H1 (cell line): Measurements from ENCODE around the gene TRIM29. TPM values are rescaled to one million over a fixed set of nuclear protein-coding genes. Genes with fewer than 3 reads are reported as not detected.

ENCODE experiments used
- CTCF ChIA-PET: fragments of 300-600 bp; sonication (Branson Sonifier 250); formaldehyde crosslinking; loops from one replicate; lab custom pipeline; 2021; ENCODE audit not compliant: partially characterized antibody; lab: Charles Lee
- POLR2A ChIA-PET: fragments of 300-600 bp; sonication (Branson Sonifier 250); formaldehyde crosslinking; loops from one replicate; lab custom pipeline; 2021; ENCODE audit warnings: inconsistent platforms; ENCODE audit not compliant: partially characterized antibody; lab: Charles Lee
- DNase-seq, 2 experiments: peaks; one replicate each; pipeline versions ENCODE4 v3.0.0 to v3.0.0-alpha.2; 2010 to 2022; ENCODE audit warnings: low spot score in 2 of 2, low read depth in 1 of 2, mixed read lengths in 1 of 2
- FAIRE-seq: peaks from 2 replicates; lab custom pipeline; 2011; peaks lifted over from hg19 to GRCh38; lab: Jason Lieb, UNC
- H2AFZ ChIP-seq: 2 replicates; pipeline ENCODE4 v1.8.1; 2012; ENCODE audit warnings: low read length, inconsistent platforms
- H2AK5ac ChIP-seq: 2 replicates; pipeline ENCODE4 v1.6.1; 2013; ENCODE audit warnings: low read depth, low read length
- H2BK120ac ChIP-seq: replicated peaks from 2 replicates; pipeline ENCODE3; 2013; ENCODE audit warnings: low read depth, low read length, inconsistent platforms
- H2BK12ac ChIP-seq: 2 replicates; pipeline ENCODE4 v1.6.1; 2013; ENCODE audit warnings: low read depth, low read length
- H2BK15ac ChIP-seq: 2 replicates; pipeline ENCODE4 v1.6.1; 2013; ENCODE audit warnings: low read length
- H2BK20ac ChIP-seq: 2 replicates; pipeline ENCODE4 v1.6.1; 2013; ENCODE audit warnings: low read length
- H2BK5ac ChIP-seq: 2 replicates; pipeline ENCODE4 v1.6.1; 2013; ENCODE audit warnings: low read depth, low read length
- H3K14ac ChIP-seq: 2 replicates; pipeline ENCODE4 v1.6.1; 2013; ENCODE audit warnings: inconsistent platforms; ENCODE audit not compliant: insufficient read length
- H3K18ac ChIP-seq: 2 replicates; pipeline ENCODE4 v1.6.1; 2013; ENCODE audit warnings: low read length; ENCODE audit errors: extremely low read depth
- H3K23ac ChIP-seq: 2 replicates; pipeline ENCODE4 v1.6.1; 2013; ENCODE audit warnings: inconsistent platforms; ENCODE audit not compliant: insufficient read length
- H3K23me2 ChIP-seq: 2 replicates; pipeline ENCODE4 v1.6.1; 2013; ENCODE audit warnings: low read depth, low read length
- H3K27ac ChIP-seq: 2 replicates; pipeline ENCODE4 v1.6.1; 2011; ENCODE audit warnings: low read depth, low read length, inconsistent platforms
- H3K27me3 ChIP-seq, 4 experiments: replicated peaks in 1 of 4; 1 replicate in 1 of 4; 2 replicates in 3 of 4; pipeline versions ENCODE4 v1.6.1 to v1.8.1; 2011 to 2013; ENCODE audit warnings: low read length in 3 of 4, mild to moderate bottlenecking in 3 of 4, inconsistent platforms in 2 of 4, mixed read lengths in 2 of 4, moderate library complexity in 1 of 4; ENCODE audit not compliant: control insufficient read depth in 3 of 4, insufficient read depth in 3 of 4; ENCODE audit errors: extremely low read depth in 1 of 4
- H3K36me3 ChIP-seq, 4 experiments: 2 replicates each; pipeline versions ENCODE4 v1.6.1 to v1.8.1; 2011 to 2013; ENCODE audit warnings: mild to moderate bottlenecking in 4 of 4, low read length in 3 of 4, moderate library complexity in 2 of 4, control low read depth in 1 of 4, inconsistent platforms in 1 of 4; ENCODE audit not compliant: insufficient read depth in 4 of 4, control insufficient read depth in 2 of 4
- H3K4ac ChIP-seq: replicated peaks from 2 replicates; pipeline ENCODE3; 2013; ENCODE audit warnings: low read length, low read depth, mixed read lengths, inconsistent platforms; ENCODE audit not compliant: insufficient read length
- H3K4me1 ChIP-seq, 4 experiments: replicated peaks in 1 of 4; 1 replicate in 1 of 4; 2 replicates in 3 of 4; pipeline versions ENCODE4 v1.6.1 to v1.8.1; 2011 to 2013; ENCODE audit warnings: low read length in 3 of 4, inconsistent platforms in 2 of 4, mixed read lengths in 1 of 4; ENCODE audit not compliant: insufficient read depth in 4 of 4, control insufficient read depth in 3 of 4
- H3K4me2 ChIP-seq, 2 experiments: 2 replicates each; pipeline versions ENCODE4 v1.6.1 to v1.8.1; 2011 to 2013; ENCODE audit warnings: low read depth in 2 of 2, low read length in 2 of 2, control low read depth in 1 of 2, inconsistent platforms in 1 of 2, mild to moderate bottlenecking in 1 of 2; ENCODE audit not compliant: insufficient read depth in 1 of 2
- H3K4me3 ChIP-seq, 4 experiments: fragments of 200-600, 300-600 bp in 1 of 4; sonication (generic), shearing (Covaris generic), sonication (Bioruptor Twin) in 1 of 4; 2 replicates each; pipeline versions ENCODE4 v1.5.1 to v1.8.1; 2011 to 2016; ENCODE audit warnings: low read length in 4 of 4, low read depth in 3 of 4, control low read depth in 2 of 4, inconsistent platforms in 2 of 4, mild to moderate bottlenecking in 2 of 4, mixed read lengths in 1 of 4, moderate library complexity in 1 of 4; ENCODE audit not compliant: insufficient read depth in 2 of 4; ENCODE audit errors: extremely low read depth in 1 of 4
- H3K56ac ChIP-seq: replicated peaks from 2 replicates; pipeline ENCODE3; 2013; ENCODE audit warnings: low read depth, mild to moderate bottlenecking, mixed read lengths, low read length, inconsistent platforms; ENCODE audit not compliant: insufficient read length
- H3K79me1 ChIP-seq: 2 replicates; pipeline ENCODE4 v1.6.1; 2013; ENCODE audit warnings: low read depth, low read length, control low read depth
- H3K79me2 ChIP-seq, 2 experiments: 2 replicates each; pipeline versions ENCODE4 v1.6.1 to v1.8.1; 2012 to 2013; ENCODE audit warnings: low read length in 2 of 2, mild to moderate bottlenecking in 2 of 2, inconsistent platforms in 1 of 2; ENCODE audit not compliant: insufficient read depth in 2 of 2, control insufficient read depth in 1 of 2
- H3K9ac ChIP-seq, 4 experiments: replicated peaks in 1 of 4; 1 replicate in 1 of 4; 2 replicates in 3 of 4; pipeline versions ENCODE4 v1.6.1 to v1.8.1; 2011 to 2013; ENCODE audit warnings: low read depth in 3 of 4, low read length in 3 of 4, control low read depth in 2 of 4, mild to moderate bottlenecking in 2 of 4, moderate library complexity in 2 of 4, inconsistent platforms in 1 of 4; ENCODE audit errors: extremely low read depth in 1 of 4
- H3K9me3 ChIP-seq, 2 experiments: 2 replicates each; pipeline versions ENCODE4 v1.6.1 to v1.8.1; 2012 to 2013; ENCODE audit warnings: mild to moderate bottlenecking in 2 of 2, moderate library complexity in 2 of 2, control low read depth in 1 of 2, inconsistent platforms in 1 of 2, low read depth in 1 of 2, low read length in 1 of 2, mixed read lengths in 1 of 2; ENCODE audit not compliant: insufficient read depth in 2 of 2
- H4K20me1 ChIP-seq, 2 experiments: replicated peaks in 1 of 2; 2 replicates each; pipeline versions ENCODE3 to v1.8.1; 2011 to 2013; ENCODE audit warnings: inconsistent platforms in 2 of 2, low read length in 2 of 2, mild to moderate bottlenecking in 1 of 2; ENCODE audit not compliant: insufficient read depth in 2 of 2, control insufficient read depth in 1 of 2
- H4K5ac ChIP-seq: 2 replicates; pipeline ENCODE4 v1.6.1; 2013; ENCODE audit warnings: low read length, low read depth, mixed read lengths, inconsistent platforms; ENCODE audit not compliant: insufficient read length
- H4K8ac ChIP-seq: 2 replicates; pipeline ENCODE4 v1.8.0; 2013; ENCODE audit warnings: mild to moderate bottlenecking, moderate library complexity, low read length, inconsistent platforms; ENCODE audit not compliant: insufficient read depth; ENCODE audit errors: extremely low read depth
- H4K91ac ChIP-seq: replicated peaks from 2 replicates; pipeline ENCODE3; 2013; ENCODE audit warnings: low read length, mixed read lengths, inconsistent platforms; ENCODE audit not compliant: insufficient read length
- BCL11A ChIP-seq, 2 experiments: IDR thresholded peaks; one replicate each; pipeline ENCODE4 v1.6.1; 2011; ENCODE audit warnings: low read depth in 2 of 2, low read length in 2 of 2, mild to moderate bottlenecking in 2 of 2
- CBX8 ChIP-seq: fragments of 300-800, 300-1000 bp; sonication (generic); IDR thresholded peaks from 2 replicates; pipeline ENCODE4 v1.7.1; 2016; ENCODE audit warnings: low read depth, low read length, borderline replicate concordance
- FOSL1 ChIP-seq: IDR thresholded peaks from 2 replicates; pipeline ENCODE4 v1.6.1; 2011; ENCODE audit warnings: mild to moderate bottlenecking, low read depth, low read length, moderate library complexity; ENCODE audit not compliant: insufficient read depth
- GABPA ChIP-seq: IDR thresholded peaks from 2 replicates; pipeline ENCODE4 v1.6.1; 2011; ENCODE audit warnings: mild to moderate bottlenecking, low read length, moderate library complexity, borderline replicate concordance; ENCODE audit not compliant: insufficient read depth
- HDAC6 ChIP-seq: IDR thresholded peaks from one replicate; pipeline ENCODE4 v1.7.1; 2012; ENCODE audit warnings: low read depth, mild to moderate bottlenecking, inconsistent platforms, low read length, moderate library complexity
- KDM1A ChIP-seq: fragments of 200-600, 300-600 bp; sonication (generic); IDR thresholded peaks from 2 replicates; pipeline ENCODE4 v1.7.1; 2016; ENCODE audit warnings: mild to moderate bottlenecking, low read length, borderline replicate concordance
- KDM4A ChIP-seq: IDR thresholded peaks from one replicate; pipeline ENCODE4 v1.7.1; 2012; ENCODE audit warnings: low read depth, mild to moderate bottlenecking, moderate library complexity, low read length, inconsistent platforms; ENCODE audit not compliant: severe bottlenecking
- RFX5 ChIP-seq: IDR thresholded peaks from 2 replicates; pipeline ENCODE4 v1.6.1; 2011; ENCODE audit warnings: low read depth, low read length, improper control_type of control experiment, borderline replicate concordance
- SIX5 ChIP-seq: IDR thresholded peaks from 2 replicates; pipeline ENCODE4 v1.6.1; 2011; ENCODE audit warnings: mild to moderate bottlenecking, low read depth, low read length
- SP4 ChIP-seq: IDR thresholded peaks from 2 replicates; pipeline ENCODE4 v1.6.1; 2012; ENCODE audit warnings: low read length, inconsistent platforms
- SRF ChIP-seq: IDR thresholded peaks from 2 replicates; pipeline ENCODE4 v1.6.1; 2011; ENCODE audit warnings: mild to moderate bottlenecking, low read depth, low read length, moderate library complexity
- WGBS, 2 experiments: shearing (Covaris generic) in 1 of 2; methylation state at CpG; one replicate each; pipeline versions ENCODE4 v1.1.6 to v1.1.7; 2013 to 2015; ENCODE audit warnings: low lambda C conversion rate in 2 of 2, mixed read lengths in 2 of 2, inconsistent platforms in 1 of 2, low coverage in 1 of 2, missing lambda C conversion rate in 1 of 2; ENCODE audit not compliant: insufficient replicate concordance in 2 of 2, insufficient coverage in 1 of 2, insufficient read length in 1 of 2; ENCODE audit errors: extremely low coverage in 1 of 2, missing lambda C conversion rate in 1 of 2; 5-methylcytosine and 5-hydroxymethylcytosine counted together
- polyA plus RNA-seq, 7 experiments: library from polyadenylated mRNA; depleted of rRNA in 3 of 7; stranded (reverse) in 5 of 7; unstranded in 2 of 7; fragments of >200 nt in 5 of 7; fragments of 200-250 nt in 2 of 7; gene quantifications; 1 replicate in 5 of 7; 2 replicates in 1 of 7; 4 replicates in 1 of 7; pipeline versions ENCODE4 v1.2.1 to v1.2.3, GENCODE V29; 2011 to 2013; ENCODE audit warnings: missing spikeins in 2 of 7, mixed read lengths in 2 of 7
- total RNA-seq: library from RNA; stranded (reverse); fragmentation: NEBNext Ultra II Directional; extraction: Animal tissue kit (Norgen Biotek cat#: 25700); gene quantifications from 2 replicates; pipeline ENCODE4 v1.2.1, GENCODE V29; 2021
- TF ChIP-seq, protein P1 (sequence below): IDR thresholded peaks from 2 replicates; pipeline ENCODE4 v1.6.1; 2012; ENCODE audit warnings: inconsistent platforms

Gene TRIM29
- total and polyA plus RNA-seq, 2 of the 8 experiments (the other 6 are each of a cell fraction or from before 2014, with no cell fraction given), result 0.17 to 0.43 TPM

- POLR2A ChIA-PET, result no interaction called here
- Histone ChIP-seq H3K14ac (no peak overlapping the region), H4K5ac (no peak overlapping the region), H3K4me1 (peaks cover 1 to 13% (median 4%) of the 10 kb centered on the region in 4 experiments; a peak in 4 of 7 replicates), H2BK15ac (no peak overlapping the region), H3K79me1 (no peaks in the 10 kb centered on the region), H2AFZ (no peak overlapping the region), H2BK5ac (no peak overlapping the region), H3K56ac (no peak overlapping the region), H3K27ac (no peak overlapping the region), H4K20me1 (no peaks in the 10 kb centered on the region), H3K18ac (no peak overlapping the region), H2AK5ac (0 out of 2 replicates have a peak overlapping the region, but pooled peaks have one; percentile 39), H4K91ac (no peak overlapping the region), H3K9ac (no peak overlapping the region), H3K79me2 (no peaks in the 10 kb centered on the region), H2BK12ac (no peak overlapping the region), H3K27me3 (peaks cover 0 to 21% (median 15%) of the 10 kb centered on the region in 4 experiments; a peak in 4 of 7 replicates), H3K23ac (no peak overlapping the region), H3K4ac (no peak overlapping the region), H3K36me3 (no peaks in the 10 kb centered on the region), H4K8ac (no peak overlapping the region), H2BK20ac (no peak overlapping the region), H3K4me2 (no peak overlapping the region), H3K9me3 (no peaks in the 10 kb centered on the region; a peak in 1 of 4 replicates), H2BK120ac (no peak overlapping the region), H3K23me2 (no peaks in the 10 kb centered on the region; the same call in 1 of the 2 replicates), H3K4me3 (no peak overlapping the region)
- WGBS, 2 experiments, result 82% methylated on average over 5 of the region's 7 CpGs; no CpG with 5 or more reads in 1 of the 2 experiments
- CTCF ChIA-PET, result interaction anchor here (0.7 to 17.5 kb wide), 9 partner anchors 15 to 543 kb away, joined by 3 to 237 read pairs (median 4); partner anchors contain the start of gene OAF
- peak in 1 of 2 experiments; percentile 41 for DNase-seq
- FAIRE-seq, result no peak
- TF ChIP-seq RFX5 (no peak), SIX5 (no peak), KDM4A (no peak), FOSL1 (no peak), BCL11A (IDR thresholded peaks at IDR 0.05; ENCODE audit: low read depth in 2 of 2, low read length in 2 of 2) (no peak), KDM1A (no peak), SP4 (no peak), GABPA (no peak), HDAC6 (no peak), SRF (no peak), CBX8 (no peak)
- TF ChIP-seq, protein P1, sequence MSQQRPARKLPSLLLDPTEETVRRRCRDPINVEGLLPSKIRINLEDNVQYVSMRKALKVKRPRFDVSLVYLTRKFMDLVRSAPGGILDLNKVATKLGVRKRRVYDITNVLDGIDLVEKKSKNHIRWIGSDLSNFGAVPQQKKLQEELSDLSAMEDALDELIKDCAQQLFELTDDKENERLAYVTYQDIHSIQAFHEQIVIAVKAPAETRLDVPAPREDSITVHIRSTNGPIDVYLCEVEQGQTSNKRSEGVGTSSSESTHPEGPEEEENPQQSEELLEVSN, result no peak
These were observed 47.2 kb upstream of the TRIM29 start for GRCh38 chr11:120184946-120185705.
